Astrocyte (in vitro differentiated cells and primary cell): ENCODE results near the gene ZSWIM4. TPM values are rescaled to one million over a fixed set of nuclear protein-coding genes. Genes with fewer than 3 reads are reported as not detected.

Source experiments
- DNase-seq: peaks from one replicate; pipeline ENCODE4 v3.0.0-alpha.2; 2010; ENCODE audit warnings: low read depth
- FAIRE-seq: peaks from 2 replicates; lab custom pipeline; 2011; peaks lifted over from hg19 to GRCh38; lab: Jason Lieb, UNC
- H2AFZ ChIP-seq: 2 replicates; pipeline ENCODE4 v1.6.0; 2012; ENCODE audit warnings: low read depth, low read length, inconsistent platforms
- H3K27ac ChIP-seq: 2 replicates; pipeline ENCODE4 v1.5.1; 2011; ENCODE audit warnings: low read depth, low read length, inconsistent platforms
- H3K27me3 ChIP-seq: 2 replicates; pipeline ENCODE4 v1.6.0; 2011; ENCODE audit warnings: low read length, inconsistent platforms; ENCODE audit not compliant: insufficient read depth
- H3K36me3 ChIP-seq: 2 replicates; pipeline ENCODE4 v1.5.1; 2011; ENCODE audit warnings: low read length, inconsistent platforms; ENCODE audit not compliant: insufficient read depth
- H3K4me1 ChIP-seq: 2 replicates; pipeline ENCODE4 v1.5.1; 2011; ENCODE audit warnings: low read length, inconsistent platforms; ENCODE audit not compliant: insufficient read depth
- H3K4me2 ChIP-seq: 2 replicates; pipeline ENCODE4 v1.6.0; 2012; ENCODE audit warnings: low read length, inconsistent platforms
- H3K4me3 ChIP-seq: 2 replicates; pipeline ENCODE4 v1.5.1; 2011; ENCODE audit warnings: low read depth, mild to moderate bottlenecking, low read length, inconsistent platforms; ENCODE audit not compliant: insufficient read depth
- H3K79me2 ChIP-seq: 2 replicates; pipeline ENCODE4 v1.6.0; 2012; ENCODE audit warnings: mild to moderate bottlenecking, low read length, inconsistent platforms; ENCODE audit not compliant: insufficient read depth
- H3K9ac ChIP-seq: 2 replicates; pipeline ENCODE4 v1.6.0; 2012; ENCODE audit warnings: mild to moderate bottlenecking, low read length, inconsistent platforms
- H3K9me3 ChIP-seq: 2 replicates; pipeline ENCODE4 v1.5.1; 2012; ENCODE audit warnings: low read depth, mild to moderate bottlenecking, low read length, inconsistent platforms; ENCODE audit not compliant: insufficient read depth
- H4K20me1 ChIP-seq: 2 replicates; pipeline ENCODE4 v1.6.0; 2012; ENCODE audit warnings: low read length, inconsistent platforms; ENCODE audit not compliant: insufficient read depth
- H3K27ac Mint-ChIP-seq: one replicate; pipeline ENCODE4 v1.8.0; 2021; ENCODE audit warnings: mild to moderate bottlenecking, mixed read lengths; ENCODE audit not compliant: unreplicated experiment
- H3K27me3 Mint-ChIP-seq: one replicate; pipeline ENCODE4 v1.8.0; 2021; ENCODE audit warnings: low read depth, mixed read lengths; ENCODE audit not compliant: unreplicated experiment
- H3K36me3 Mint-ChIP-seq: one replicate; pipeline ENCODE4 v1.8.0; 2021; ENCODE audit warnings: low read depth, mixed read lengths; ENCODE audit not compliant: unreplicated experiment
- H3K4me1 Mint-ChIP-seq: one replicate; pipeline ENCODE4 v1.8.0; 2021; ENCODE audit warnings: low read depth, mixed read lengths; ENCODE audit not compliant: unreplicated experiment
- H3K4me3 Mint-ChIP-seq: one replicate; pipeline ENCODE4 v1.8.0; 2021; ENCODE audit warnings: mild to moderate bottlenecking, moderate library complexity, mixed read lengths; ENCODE audit not compliant: unreplicated experiment
- H3K9me3 Mint-ChIP-seq: one replicate; pipeline ENCODE4 v1.8.0; 2021; ENCODE audit warnings: mild to moderate bottlenecking, mixed read lengths; ENCODE audit not compliant: unreplicated experiment
- CTCF ChIP-seq: IDR thresholded peaks from 2 replicates; pipeline ENCODE4 v1.5.1; 2011; ENCODE audit warnings: low read depth, mild to moderate bottlenecking, inconsistent platforms, low read length, moderate library complexity; ENCODE audit not compliant: insufficient read depth
- EZH2 ChIP-seq: IDR thresholded peaks from 2 replicates; pipeline ENCODE4 v1.6.1; 2012; ENCODE audit warnings: mild to moderate bottlenecking, low read length, inconsistent platforms; ENCODE audit not compliant: insufficient read depth
- total RNA-seq: library from RNA; stranded (reverse); gene quantifications from 2 replicates; pipeline ENCODE4 v1.2.1, GENCODE V29; 2021

ZSWIM4 gene
- total RNA-seq, 1 donor from 2014 or later: 10.6 TPM

GRCh38 chr19:13873834-13874515, 78.7 kb downstream of the ZSWIM4 start:
- no peak overlapping the region for H2AFZ ChIP-seq

GRCh38 chr19:13875824-13876223, 80.6 kb downstream of the ZSWIM4 start:
- H3K9me3 Mint-ChIP-seq: no peaks in the 10 kb centered on the region
- H3K4me3 Mint-ChIP-seq: no peak overlapping the region
- H3K4me3 ChIP-seq: no peak overlapping the region
- TF ChIP-seq CTCF (no peak), EZH2 (no peak)
- H3K4me1 ChIP-seq: peaks cover 12% of the 10 kb centered on the region
- H3K27ac ChIP-seq: no peak overlapping the region
- no peak overlapping the region for H3K9ac ChIP-seq
- peaks cover 23% of the 10 kb centered on the region for H3K27me3 Mint-ChIP-seq
- no peak overlapping the region for H2AFZ ChIP-seq
- H3K36me3 Mint-ChIP-seq: peaks cover 3% of the 10 kb centered on the region
- DNase-seq (no peak), FAIRE-seq (no peak)
- no peaks in the 10 kb centered on the region for H3K36me3 ChIP-seq
- H4K20me1 ChIP-seq: no peaks in the 10 kb centered on the region
- no peaks in the 10 kb centered on the region for H3K79me2 ChIP-seq
- H3K4me1 Mint-ChIP-seq: peaks cover 7% of the 10 kb centered on the region
- H3K4me2 ChIP-seq: no peak overlapping the region
- no peak overlapping the region for H3K27ac Mint-ChIP-seq
- no peaks in the 10 kb centered on the region for H3K27me3 ChIP-seq
- H3K9me3 ChIP-seq: no peaks in the 10 kb centered on the region

More at GRCh38 chr19:13873834-13874515, 78.7 kb downstream of the ZSWIM4 start:
- TF ChIP-seq EZH2 (no peak), CTCF (no peak)
- Mint-ChIP-seq H3K27ac (no peak overlapping the region), H3K9me3 (no peaks in the 10 kb centered on the region), H3K36me3 (peaks cover 3% of the 10 kb centered on the region), H3K27me3 (peaks cover 23% of the 10 kb centered on the region), H3K4me3 (peak overlapping the region; percentile 22), H3K4me1 (peaks cover 3% of the 10 kb centered on the region)
- no peak overlapping the region for H3K4me2 ChIP-seq
- no peak for DNase-seq
- FAIRE-seq: no peak
- H3K9ac ChIP-seq: no peak overlapping the region
- H3K4me1 ChIP-seq: peaks cover 6% of the 10 kb centered on the region
- no peaks in the 10 kb centered on the region for H3K9me3 ChIP-seq
- H3K36me3 ChIP-seq: no peaks in the 10 kb centered on the region
- no peak overlapping the region for H3K27ac ChIP-seq
- H3K4me3 ChIP-seq: no peak overlapping the region
- no peaks in the 10 kb centered on the region for H3K27me3 ChIP-seq
- H3K79me2 ChIP-seq: no peaks in the 10 kb centered on the region
- H4K20me1 ChIP-seq: no peaks in the 10 kb centered on the region

GRCh38 chr19:13876834-13877233, 81.6 kb downstream of the ZSWIM4 start, which contains the start of gene NANOS3:
Gene NANOS3, plus strand, starts transcription at chr19:13877134. Its CDS starts 115 bp downstream, at chr19:13877249.
- no peak within 1 kb of the TSS for H3K4me3 Mint-ChIP-seq
- no peak within 1 kb of the TSS for H3K4me3 ChIP-seq
- no peaks in the 10 kb centered on the region for H3K9me3 Mint-ChIP-seq
- H3K4me2 ChIP-seq: no peak within 1 kb of the TSS
- no peaks in the 10 kb centered on the region for H3K79me2 ChIP-seq
- no peak within 1 kb of the TSS for H3K27ac ChIP-seq
- TF ChIP-seq EZH2: no peak
- no peak for TF ChIP-seq CTCF
- FAIRE-seq (no peak), DNase-seq (no peak)
- no peak within 1 kb of the TSS for H3K27ac Mint-ChIP-seq
- H2AFZ ChIP-seq: no peak within 1 kb of the TSS
- peaks cover 11% of the 10 kb centered on the region for H3K4me1 Mint-ChIP-seq
- H3K9ac ChIP-seq: no peak within 1 kb of the TSS
- no peaks in the 10 kb centered on the region for H4K20me1 ChIP-seq
- peaks cover 18% of the 10 kb centered on the region for H3K4me1 ChIP-seq
- peaks cover 3% of the 10 kb centered on the region for H3K36me3 Mint-ChIP-seq
- H3K27me3 ChIP-seq: no peaks in the 10 kb centered on the region
- H3K36me3 ChIP-seq: no peaks in the 10 kb centered on the region
- no peaks in the 10 kb centered on the region for H3K9me3 ChIP-seq
- H3K27me3 Mint-ChIP-seq: peaks cover 23% of the 10 kb centered on the region
